ENCODE measurements around the gene ZNF764. TPM values are rescaled to one million over a fixed set of nuclear protein-coding genes. Genes with fewer than 3 reads are reported as not detected.
"Not testable (repeated sequence)": the region's sequence is repeated elsewhere in the genome, so short reads cannot be mapped to it uniquely, and the experiment has no call there.

Gene ZNF764
- total RNA-seq, 1 donor from 2014 or later, result 16.4 TPM

- intact Hi-C loops (cut with micrococcal nuclease), result no loop called here
Observed at GRCh38 chr16:30552956-30553355, 5.2 kb downstream of the ZNF764 start.

GRCh38 chr16:30551781-30552180, 6.4 kb downstream of the ZNF764 start:
- intact Hi-C loops (cut with micrococcal nuclease), result loop anchor here (1.0 to 2.0 kb wide), 2 partner anchors 16 to 33 kb away; partner anchors contain the start of gene ZNF785

DNA sequence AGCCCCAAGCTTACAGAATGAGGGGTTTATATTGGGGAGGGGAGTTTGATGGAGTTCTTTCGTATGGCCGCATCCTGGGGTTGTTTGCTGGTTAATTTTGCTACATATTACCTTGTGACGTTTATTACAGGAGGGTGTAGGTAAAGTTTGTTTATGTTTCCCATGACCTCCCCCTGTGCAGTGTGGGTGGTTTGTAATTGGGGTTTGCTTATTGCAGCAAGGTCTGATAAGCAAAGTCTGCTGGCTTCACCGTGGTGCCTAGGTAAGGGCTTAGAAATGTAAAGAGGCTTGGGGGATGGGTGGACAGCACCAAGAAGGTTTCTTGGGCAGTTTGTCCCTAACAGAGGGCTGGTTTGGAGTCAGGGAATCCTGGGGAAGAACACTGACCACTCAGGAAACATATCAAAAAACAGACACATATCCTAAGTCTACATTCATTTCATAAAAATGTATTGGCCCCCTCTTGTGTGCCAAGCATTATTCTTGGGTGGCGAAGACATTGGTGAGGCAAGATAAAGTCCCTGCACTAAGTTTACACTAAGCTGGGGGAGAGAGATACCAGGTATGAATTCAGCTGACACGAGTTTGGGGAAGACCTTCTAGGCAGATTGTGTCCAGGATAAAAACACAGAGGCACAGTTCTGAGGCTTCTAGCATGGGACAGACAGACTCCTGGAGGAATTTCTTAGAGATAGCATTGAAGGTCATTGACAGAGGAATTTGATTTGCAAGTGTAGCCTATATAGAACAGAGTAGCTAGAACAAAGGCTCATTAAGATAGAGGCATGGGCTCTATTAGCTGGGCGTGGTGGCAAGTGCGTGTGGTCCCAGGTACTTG, 9.5 kb downstream of the ZNF764 start:
- intact Hi-C loops (cut with micrococcal nuclease), result no loop called here

DNA sequence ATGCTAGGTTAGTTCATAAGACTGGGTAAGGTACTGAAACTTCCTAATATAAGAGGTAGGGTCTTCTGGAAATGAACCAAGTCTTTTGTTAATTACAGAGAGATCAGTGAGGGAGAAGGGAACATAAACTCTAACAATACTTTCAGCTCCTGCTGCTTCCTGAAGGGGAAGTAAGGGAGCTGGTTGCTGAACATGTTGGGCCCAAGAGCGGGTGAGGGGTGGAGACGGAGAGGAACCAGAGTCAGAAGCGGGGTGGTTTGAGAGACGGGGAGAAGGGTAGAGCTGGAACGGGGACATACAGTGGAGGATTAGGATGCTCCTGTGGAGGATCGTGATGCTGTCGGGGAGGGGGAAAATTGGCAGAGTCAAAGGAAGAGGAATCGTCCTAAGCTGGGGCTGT, 12.1 kb downstream of the ZNF764 start:
- intact Hi-C loops (cut with micrococcal nuclease), result no loop called here

DNA sequence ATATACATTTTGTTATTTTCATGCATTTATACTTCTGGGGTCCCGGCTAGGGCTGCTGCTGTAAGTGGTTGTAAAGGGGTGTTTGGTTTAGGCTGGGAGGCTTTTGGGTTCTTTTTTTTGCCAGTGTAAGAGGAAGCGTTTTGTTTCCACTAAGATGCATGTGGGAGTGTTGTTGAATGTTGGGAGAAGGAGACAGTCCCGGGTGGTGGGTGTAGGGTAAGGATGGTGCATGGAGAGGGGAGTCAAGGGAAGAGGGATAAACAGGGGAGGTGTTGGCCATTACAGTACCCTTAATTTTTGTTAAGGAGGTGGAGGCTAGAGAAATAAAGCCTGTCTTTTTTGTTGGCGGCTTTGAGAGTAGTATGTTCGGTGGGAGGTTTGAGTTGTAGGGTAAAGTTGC, 15.1 kb downstream of the ZNF764 start:
- intact Hi-C loops (cut with micrococcal nuclease), result no loop called here

DNA sequence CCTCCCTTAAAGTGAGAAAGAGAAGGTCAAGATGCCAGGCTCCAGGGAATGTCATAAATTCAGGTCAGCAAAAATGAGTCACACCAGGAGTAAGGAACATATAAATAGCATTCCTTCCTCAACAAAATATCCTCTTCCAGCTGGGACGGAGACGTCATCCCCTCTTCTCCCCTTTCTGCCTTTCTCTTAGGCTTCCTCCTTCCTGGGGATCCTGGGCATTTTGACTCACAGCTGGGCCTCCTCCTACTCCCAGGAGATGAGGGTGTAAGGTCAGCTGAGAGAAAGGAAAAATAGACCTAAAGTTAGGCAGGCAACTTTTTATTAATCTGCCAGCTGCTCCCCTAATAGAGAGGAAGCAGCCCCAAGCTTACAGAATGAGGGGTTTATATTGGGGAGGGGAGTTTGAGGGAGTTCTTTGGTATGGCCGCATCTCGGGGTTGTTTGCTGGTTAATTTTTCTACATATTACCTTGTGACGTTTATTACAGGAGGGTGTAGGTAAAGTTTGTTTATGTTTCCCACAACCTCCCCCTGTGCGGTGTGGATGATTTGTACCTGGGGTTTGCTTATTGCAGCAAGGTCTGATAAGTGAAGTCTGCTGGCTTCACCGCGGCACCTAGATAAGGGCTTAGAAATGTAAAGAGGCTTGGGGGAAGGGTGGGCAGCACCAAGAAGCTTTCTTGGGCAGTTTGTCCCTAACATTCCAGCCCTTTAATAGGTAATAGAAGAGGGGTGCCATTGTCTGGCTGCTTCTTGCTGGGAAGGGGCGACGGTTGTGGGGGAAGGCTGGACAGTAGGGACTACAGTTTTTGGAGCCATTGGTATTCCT, 16.5 kb downstream of the ZNF764 start:
- intact Hi-C loops (cut with micrococcal nuclease), result no loop called here

GRCh38 chr16:30540916-30541464, 17.2 kb downstream of the ZNF764 start:
- intact Hi-C loops (cut with micrococcal nuclease), result not testable (repeated sequence)

DNA sequence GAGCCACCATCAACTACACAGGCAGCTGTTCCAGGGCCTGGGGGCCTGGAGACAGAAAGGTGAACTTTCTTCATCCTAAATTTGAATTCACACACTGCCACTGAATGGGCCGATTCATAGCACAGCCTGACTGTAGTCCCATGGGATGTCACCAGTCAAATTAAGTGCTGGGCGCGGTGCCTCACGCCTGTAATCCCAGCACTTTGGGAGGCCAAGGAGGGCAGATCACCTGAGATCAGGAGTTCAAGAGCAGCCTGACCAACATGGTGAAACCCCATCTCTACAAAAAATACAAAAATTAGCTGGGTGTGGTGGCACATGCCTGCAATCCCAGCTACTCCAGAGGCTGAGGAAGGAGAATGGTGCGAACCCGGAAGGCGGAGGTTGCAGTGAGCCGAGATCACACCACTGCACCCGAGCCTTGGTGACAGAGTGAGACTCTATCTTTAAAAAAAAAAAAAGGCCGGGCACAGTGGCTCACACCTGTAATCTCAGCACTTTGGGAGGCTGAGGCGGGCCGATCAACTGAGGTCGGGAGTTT, 18.1 kb downstream of the ZNF764 start:
- intact Hi-C loops (cut with micrococcal nuclease), result not testable (repeated sequence)

- intact Hi-C loops (cut with micrococcal nuclease), result no loop called here
Observed at GRCh38 chr16:30539000-30539964, 18.9 kb downstream of the ZNF764 start.

DNA sequence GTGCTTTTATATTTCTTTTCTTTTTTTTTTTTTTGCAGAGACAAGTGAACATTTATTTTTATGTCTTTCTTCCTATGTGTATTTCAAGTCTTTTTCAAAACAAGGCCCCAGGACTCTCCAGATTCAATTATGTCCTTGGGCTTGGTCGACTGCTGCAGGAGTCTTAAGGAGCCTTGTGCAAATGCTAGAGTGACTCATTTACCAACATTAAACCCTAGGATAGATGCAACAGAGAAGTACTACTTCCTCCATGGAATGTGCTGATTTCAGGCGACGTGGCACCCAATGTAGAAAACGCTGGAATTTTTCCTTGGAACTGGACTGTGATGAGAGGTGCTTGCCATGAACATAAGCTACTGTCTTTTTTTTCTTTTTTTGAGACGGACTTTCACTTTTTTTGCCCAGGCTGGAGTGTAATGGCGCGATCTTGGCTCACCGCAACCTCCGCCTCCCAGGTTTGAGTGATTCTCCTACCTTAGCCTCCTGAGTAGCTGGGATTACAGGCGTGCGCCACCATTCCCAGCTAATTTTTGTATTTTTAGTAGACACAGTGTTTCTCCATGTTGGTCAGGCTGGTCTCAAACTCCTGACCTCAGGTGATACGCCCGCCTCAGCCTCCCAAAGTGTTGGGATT, 21.7 kb downstream of the ZNF764 start:
- intact Hi-C loops (cut with micrococcal nuclease), result not testable (repeated sequence)

- intact Hi-C loops (cut with micrococcal nuclease), result loop anchor here (1.0 to 2.0 kb wide), 8 partner anchors 8 to 157 kb away; partner anchors contain the start of genes DCTPP1, ZNF764 and ZNF785
Observed at GRCh38 chr16:30535777-30536190, 22.4 kb downstream of the ZNF764 start.

DNA sequence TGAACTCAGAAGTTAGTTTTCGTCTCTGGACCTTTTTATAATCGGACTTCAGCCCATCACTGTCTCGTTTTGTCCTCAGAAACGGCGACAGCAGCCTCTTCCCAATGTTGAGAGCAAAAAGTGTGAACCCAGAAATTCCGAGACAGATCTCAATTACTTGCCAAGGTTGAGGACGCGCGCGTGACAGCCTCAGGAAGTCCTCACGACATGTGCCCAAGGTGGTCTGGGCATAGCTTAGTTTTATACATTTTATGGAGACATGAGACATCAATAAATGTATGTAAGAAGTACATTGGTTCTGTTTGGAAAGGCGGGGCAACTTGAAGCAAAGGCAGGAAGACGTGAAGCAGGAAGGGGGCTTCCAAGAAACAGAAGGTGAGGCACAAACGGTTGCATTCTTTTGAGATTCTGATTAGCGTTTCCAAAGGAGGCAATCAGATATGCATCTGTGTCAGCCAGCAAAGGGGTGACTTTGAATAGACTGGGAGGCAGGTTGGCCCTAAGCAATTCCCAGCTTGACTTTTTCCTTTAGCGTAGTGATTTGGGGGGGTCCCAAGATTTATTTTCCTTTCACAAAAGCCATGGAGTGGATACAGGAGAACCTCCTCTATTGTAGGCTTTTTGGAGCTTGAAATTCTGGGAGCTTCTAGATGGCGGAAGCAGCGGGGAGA, 22.9 kb downstream of the ZNF764 start:
- intact Hi-C loops (cut with micrococcal nuclease), result loop anchor here (1.0 to 2.0 kb wide), 8 partner anchors 8 to 156 kb away; partner anchors contain the start of genes DCTPP1, ZNF764 and ZNF785

GRCh38 chr16:30534368-30535105, 23.6 kb downstream of the ZNF764 start, which contains the start of gene ZNF747:
ZNF747 (minus strand) TSS chr16:30534858; CDS start chr16:30534679, 179 bp downstream.
- intact Hi-C loops (cut with micrococcal nuclease), result loop anchor here (1.0 to 2.0 kb wide), 8 partner anchors 7 to 156 kb away; partner anchors contain the start of genes DCTPP1, ZNF764 and ZNF785

- intact Hi-C loops (cut with micrococcal nuclease), result loop anchor here (2.0 kb wide), 3 partner anchors 51 to 155 kb away; partner anchors contain the start of gene ZNF785
Observed at GRCh38 chr16:30533748-30534367, 24.3 kb downstream of the ZNF764 start.

DNA sequence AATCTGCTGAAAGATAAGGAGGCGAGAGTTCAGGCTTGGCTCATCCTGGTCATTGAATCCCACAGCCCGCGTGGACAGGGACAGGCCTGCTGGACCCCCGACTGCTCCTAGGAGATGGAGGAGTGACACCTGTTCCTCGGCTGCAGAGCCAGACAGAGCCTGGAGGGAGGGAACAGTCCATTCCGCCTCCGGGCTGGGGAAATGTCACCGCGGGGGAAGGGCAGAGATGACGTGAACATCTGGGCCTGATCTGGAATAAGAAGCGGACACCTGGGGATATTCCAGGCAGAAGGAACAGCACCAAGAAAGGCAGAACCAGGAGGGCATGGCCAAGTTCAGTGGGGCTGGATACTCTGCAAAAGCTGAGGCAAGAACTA, 25.0 kb downstream of the ZNF764 start:
- intact Hi-C loops (cut with micrococcal nuclease), result no loop called here

- intact Hi-C loops (cut with micrococcal nuclease), result no loop called here
Observed at GRCh38 chr16:30532285-30533145, 25.7 kb downstream of the ZNF764 start.
